Urinary bladder (tissue), 4 donors: ENCODE measurements around the gene CREBBP. TPM values are rescaled to one million over a fixed set of nuclear protein-coding genes. Genes with fewer than 3 reads are reported as not detected.

Experiments
- DNase-seq: peaks from one replicate; pipeline ENCODE4 v3.0.0-alpha.2; 2015; ENCODE audit errors: extremely low spot score
- H3K27ac ChIP-seq: one replicate; pipeline ENCODE4 v1.5.1; 2013; ENCODE audit warnings: low read depth, mild to moderate bottlenecking, moderate library complexity
- H3K36me3 ChIP-seq: one replicate; pipeline ENCODE4 v1.6.1; 2013; ENCODE audit warnings: mild to moderate bottlenecking, moderate library complexity; ENCODE audit not compliant: insufficient read depth
- H3K4me1 ChIP-seq: one replicate; pipeline ENCODE4 v1.6.1; 2013; ENCODE audit warnings: mild to moderate bottlenecking, moderate library complexity; ENCODE audit not compliant: insufficient read depth
- H3K4me3 ChIP-seq: one replicate; pipeline ENCODE4 v1.5.1; 2013; ENCODE audit warnings: low read depth, low read length
- WGBS: extraction: QIAGEN DNeasy Blood & Tissue Kit; methylation state at CpG from one replicate; pipeline ENCODE4 v1.1.7; 2013; 5-methylcytosine and 5-hydroxymethylcytosine counted together
- polyA plus RNA-seq: library from polyadenylated mRNA; stranded (reverse); fragments of 200-250 nt; gene quantifications from one replicate; pipeline ENCODE4 v1.2.3, GENCODE V29; 2013
- total RNA-seq: library from RNA; depleted of rRNA; stranded (reverse); fragments of >200 nt; gene quantifications from one replicate; pipeline ENCODE4 v1.2.3, GENCODE V29; 2014
- donor health status: healthy with polysubstance abuse.
- donor health status: healthy.

CREBBP gene
- total and polyA plus RNA-seq, 2 donors, result 23.2 to 67.3 TPM

GRCh38 chr16:3761375-3762106 lies 119.0 kb downstream of the CREBBP start:
- H3K36me3 ChIP-seq, result no peaks in the 10 kb centered on the region
- no peak overlapping the region for H3K27ac ChIP-seq
- 83% methylated on average over 14 of the region's 14 CpGs for WGBS
- no peak overlapping the region for H3K4me3 ChIP-seq
- no peaks in the 10 kb centered on the region for H3K4me1 ChIP-seq
- DNase-seq, result no peak

DNA sequence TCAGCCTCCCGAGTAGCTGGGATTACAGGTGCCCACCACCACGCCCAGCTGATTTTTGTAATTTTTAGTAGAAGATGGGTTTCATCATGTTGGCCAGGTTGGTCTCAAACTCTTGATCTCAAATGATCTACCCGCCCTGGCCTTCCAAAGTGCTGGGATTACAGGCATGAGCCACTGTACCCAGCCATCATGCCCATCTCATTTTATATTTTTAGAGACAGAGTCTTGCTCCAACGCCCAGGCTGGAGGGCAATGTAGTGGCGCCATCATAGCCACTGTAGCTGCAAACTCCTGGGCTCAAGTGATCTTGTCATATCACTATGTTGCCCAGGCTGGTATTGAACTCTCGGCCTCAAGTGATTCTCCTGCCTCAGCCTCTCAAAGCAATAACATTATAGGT lies 120.0 kb downstream of the CREBBP start:
- no peaks in the 10 kb centered on the region for H3K36me3 ChIP-seq
- H3K27ac ChIP-seq, result no peak overlapping the region
- H3K4me1 ChIP-seq, result no peaks in the 10 kb centered on the region
- H3K4me3 ChIP-seq, result no peak overlapping the region
- WGBS, result 97% methylated on average over 6 of the region's 6 CpGs
- DNase-seq, result no peak

- 78% methylated on average over 5 of the region's 5 CpGs for WGBS
- H3K4me3 ChIP-seq, result no peak overlapping the region
- no peak overlapping the region for H3K27ac ChIP-seq
- peaks cover 2% of the 10 kb centered on the region for H3K36me3 ChIP-seq
- no peak for DNase-seq
- H3K4me1 ChIP-seq, result no peaks in the 10 kb centered on the region
Measured at GRCh38 chr16:3759736-3760135, 120.8 kb downstream of the CREBBP start.

DNA sequence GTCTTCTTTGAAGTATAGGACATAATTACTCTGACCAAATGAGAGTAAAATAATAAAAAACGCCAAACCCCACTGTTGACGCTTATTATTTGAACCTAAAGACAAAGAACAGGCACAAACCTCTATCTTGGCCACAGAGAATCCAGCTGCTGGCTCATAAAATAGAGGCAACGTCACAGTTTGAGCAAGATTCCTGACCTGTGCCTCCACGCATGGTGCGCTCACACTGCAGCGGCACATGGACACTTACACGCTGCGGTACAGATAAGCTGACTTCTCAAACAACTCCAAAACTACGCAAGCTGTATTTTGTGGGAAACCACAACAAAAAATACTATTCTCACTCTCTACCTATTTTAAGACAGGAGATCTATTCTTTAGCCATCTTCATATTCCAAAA lies 124.4 kb downstream of the CREBBP start:
- Histone ChIP-seq H3K27ac (no peak overlapping the region), H3K36me3 (peaks cover 5% of the 10 kb centered on the region), H3K4me3 (no peak overlapping the region), H3K4me1 (no peaks in the 10 kb centered on the region)
- 85% methylated on average over 9 of the region's 9 CpGs for WGBS
- DNase-seq, result no peak

- 91% methylated on average over 4 of the region's 4 CpGs for WGBS
- H3K36me3 ChIP-seq, result peaks cover 5% of the 10 kb centered on the region
- no peak overlapping the region for H3K27ac ChIP-seq
- no peak for DNase-seq
- H3K4me3 ChIP-seq, result no peak overlapping the region
- no peaks in the 10 kb centered on the region for H3K4me1 ChIP-seq
Measured at GRCh38 chr16:3755249-3755648, 125.3 kb downstream of the CREBBP start.

DNA sequence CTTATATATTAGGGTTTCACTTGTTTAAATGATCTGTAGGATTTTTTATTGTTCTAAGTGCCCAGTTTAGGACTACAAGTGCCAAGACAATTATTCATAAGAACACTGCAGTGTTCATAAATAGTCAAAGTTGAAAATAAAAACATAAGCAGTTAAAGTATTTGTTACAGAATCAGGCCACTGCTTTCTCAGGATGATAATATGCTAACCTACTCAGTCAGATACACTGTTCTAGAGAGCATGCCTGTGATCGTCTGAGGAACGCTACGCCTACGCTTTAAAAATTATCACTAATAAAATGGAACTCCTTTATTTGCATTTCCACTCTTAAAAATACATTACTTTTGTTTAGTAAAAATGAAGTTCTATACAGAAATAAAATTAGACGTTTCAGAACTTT lies 125.7 kb downstream of the CREBBP start:
- Histone ChIP-seq H3K4me1 (no peaks in the 10 kb centered on the region), H3K36me3 (peaks cover 5% of the 10 kb centered on the region), H3K4me3 (no peak overlapping the region), H3K27ac (no peak overlapping the region)
- WGBS, result 87% methylated on average over 5 of the region's 5 CpGs
- no peak for DNase-seq

DNA sequence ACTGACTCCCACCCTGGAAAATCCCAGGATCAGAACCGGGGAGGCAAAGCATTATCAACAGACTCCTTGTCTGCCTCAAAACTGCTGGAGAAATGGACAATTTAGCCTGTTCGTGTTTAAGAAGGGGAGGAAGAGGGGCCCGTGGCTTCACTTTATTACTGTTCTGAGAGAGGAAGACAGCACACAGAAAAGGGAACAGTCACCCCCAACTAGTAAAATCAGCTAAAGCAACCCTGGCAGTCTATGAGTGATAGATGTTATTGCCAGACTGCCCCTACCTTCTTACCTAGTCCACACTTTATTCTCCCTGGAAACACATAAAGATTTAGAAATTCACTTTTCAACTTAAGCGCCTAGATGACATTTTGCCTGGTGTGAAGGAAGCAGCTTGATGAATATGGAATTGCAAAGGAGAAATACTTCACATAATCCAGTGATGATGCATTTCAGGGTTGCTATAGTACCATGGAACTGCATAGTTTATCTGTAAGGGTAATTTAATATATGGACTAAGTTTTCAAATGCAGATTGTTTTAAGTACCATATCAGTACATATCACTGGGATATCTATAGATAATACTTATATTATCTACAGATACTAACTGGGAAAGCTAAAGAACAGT lies 126.3 kb downstream of the CREBBP start:
- Histone ChIP-seq H3K36me3 (peaks cover 5% of the 10 kb centered on the region), H3K4me1 (no peaks in the 10 kb centered on the region), H3K27ac (no peak overlapping the region), H3K4me3 (no peak overlapping the region)
- WGBS, result 77% methylated on average over 4 of the region's 4 CpGs
- DNase-seq, result no peak

- no peak overlapping the region for H3K27ac ChIP-seq
- DNase-seq, result no peak
- no peaks in the 10 kb centered on the region for H3K4me1 ChIP-seq
- H3K4me3 ChIP-seq, result no peak overlapping the region
- WGBS, result 87% methylated on average over 15 of the region's 15 CpGs
- peaks cover 5% of the 10 kb centered on the region for H3K36me3 ChIP-seq
Measured at GRCh38 chr16:3752984-3753383, 127.5 kb downstream of the CREBBP start.

DNA sequence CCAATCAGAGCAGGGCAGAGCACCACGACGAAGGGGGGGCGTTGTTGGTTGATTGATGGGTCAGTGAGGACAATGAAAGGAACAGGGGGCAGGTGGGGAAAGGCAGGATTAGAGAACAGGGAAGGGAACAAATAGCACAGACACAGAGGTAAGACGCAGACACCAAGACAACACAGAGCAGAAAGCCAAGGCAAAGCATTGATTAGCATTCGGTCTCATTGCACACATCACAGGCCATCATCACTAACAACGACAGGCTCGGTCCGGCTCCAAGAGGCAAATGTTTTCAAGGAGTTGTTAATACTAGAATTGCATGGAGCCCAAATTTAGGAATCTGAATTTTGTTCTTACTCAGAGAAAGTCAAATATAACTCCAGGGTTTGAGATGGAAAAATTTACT lies 128.6 kb downstream of the CREBBP start:
- Histone ChIP-seq H3K27ac (no peak overlapping the region), H3K4me3 (no peak overlapping the region), H3K36me3 (peaks cover 5% of the 10 kb centered on the region), H3K4me1 (no peaks in the 10 kb centered on the region)
- 92% methylated on average over 8 of the region's 8 CpGs for WGBS
- DNase-seq, result no peak

DNA sequence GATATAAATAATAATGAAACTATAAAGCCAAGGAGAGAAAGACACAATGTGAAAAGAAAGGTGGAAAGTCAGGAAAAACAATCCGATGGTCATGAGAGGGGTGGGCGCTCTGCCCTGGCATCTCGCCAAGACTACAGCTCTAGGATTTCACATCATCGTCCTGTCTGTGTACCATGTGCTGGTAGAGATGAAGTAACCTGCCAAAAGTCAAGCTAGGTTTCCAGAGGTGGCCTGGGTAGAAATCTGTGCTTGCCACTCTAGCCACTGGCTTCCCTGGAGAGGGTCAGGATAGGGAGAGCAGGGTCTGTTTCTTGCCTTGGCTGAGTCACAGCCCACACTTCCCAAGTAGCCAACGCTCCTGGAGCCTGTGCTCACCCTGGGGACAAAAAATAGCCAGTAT lies 132.2 kb downstream of the CREBBP start:
- no peaks in the 10 kb centered on the region for H3K4me1 ChIP-seq
- no peak overlapping the region for H3K27ac ChIP-seq
- WGBS, result 70% methylated on average over 5 of the region's 5 CpGs
- no peak overlapping the region for H3K4me3 ChIP-seq
- no peak for DNase-seq
- peaks cover 3% of the 10 kb centered on the region for H3K36me3 ChIP-seq

GRCh38 chr16:3745751-3746355 lies 134.7 kb downstream of the CREBBP start:
- Histone ChIP-seq H3K36me3 (peaks cover 3% of the 10 kb centered on the region), H3K4me1 (no peaks in the 10 kb centered on the region), H3K4me3 (no peak overlapping the region), H3K27ac (no peak overlapping the region)
- DNase-seq, result no peak
- WGBS, result 59% methylated on average over 13 of the region's 13 CpGs

DNA sequence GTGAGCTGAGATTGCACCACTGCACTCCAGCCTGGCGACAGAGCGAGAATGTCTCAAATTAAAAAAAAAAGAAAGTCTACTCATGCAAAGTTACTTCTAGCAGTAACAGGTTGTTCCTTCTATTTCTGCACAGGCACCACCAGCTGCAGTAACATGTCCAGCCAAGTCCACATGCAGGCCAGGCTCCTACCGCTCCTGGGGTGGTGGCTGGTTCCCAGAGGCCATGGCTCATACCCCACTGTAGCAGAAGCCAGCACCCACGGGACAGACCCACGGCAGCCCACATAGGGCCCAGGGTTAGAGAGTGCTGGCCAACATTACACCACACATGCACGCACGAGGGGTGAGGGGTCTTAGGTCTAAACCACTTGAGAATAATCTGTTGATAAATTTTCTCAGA lies 136.5 kb downstream of the CREBBP start:
- DNase-seq, result no peak
- 89% methylated on average over 7 of the region's 7 CpGs for WGBS
- Histone ChIP-seq H3K36me3 (peaks cover 9% of the 10 kb centered on the region), H3K4me1 (no peaks in the 10 kb centered on the region), H3K27ac (no peak overlapping the region), H3K4me3 (no peak overlapping the region)

GRCh38 chr16:3740934-3741333 lies 139.6 kb downstream of the CREBBP start:
- Histone ChIP-seq H3K36me3 (peaks cover 15% of the 10 kb centered on the region), H3K4me3 (no peak overlapping the region), H3K27ac (no peak overlapping the region), H3K4me1 (no peaks in the 10 kb centered on the region)
- 91% methylated on average over 16 of the region's 16 CpGs for WGBS
- DNase-seq, result no peak

DNA sequence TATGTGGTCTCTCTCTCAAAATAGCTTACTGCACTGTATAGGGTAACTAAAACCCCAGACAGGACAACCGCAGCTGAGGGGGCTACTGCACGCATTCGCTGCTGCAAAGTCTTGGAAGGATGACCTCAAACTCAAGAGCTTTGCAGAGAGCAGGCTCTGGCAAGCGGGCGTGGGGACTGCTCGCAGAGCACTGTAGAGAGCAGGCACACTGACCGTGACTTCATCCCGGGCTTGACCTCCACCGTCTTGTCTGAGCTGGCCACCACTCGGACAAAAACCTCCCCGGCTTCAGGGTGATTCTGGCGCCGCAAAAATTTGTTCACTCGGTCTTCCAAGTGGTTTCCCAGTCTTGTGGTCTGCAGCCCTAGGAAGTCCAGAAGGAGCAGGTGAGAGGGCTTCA lies 140.3 kb downstream of the CREBBP start:
- H3K36me3 ChIP-seq, result peaks cover 20% of the 10 kb centered on the region
- DNase-seq, result no peak
- 95% methylated on average over 14 of the region's 14 CpGs for WGBS

More for the DNA sequence above, 140.3 kb downstream of the CREBBP start:
- Histone ChIP-seq H3K27ac (no peak overlapping the region), H3K4me3 (no peak overlapping the region), H3K4me1 (no peaks in the 10 kb centered on the region)
